H9 (cell line): Measurements from ENCODE around the gene CYTH3. TPM values are rescaled to one million over a fixed set of nuclear protein-coding genes. Genes with fewer than 3 reads are reported as not detected.
A peak's percentile ranks its signal among the peaks of the same experiment; 100 is the strongest.

Experiments used
- DNase-seq: peaks from one replicate; pipeline ENCODE4 v3.0.0-alpha.2; 2017
- H2AFZ ChIP-seq: one replicate; pipeline ENCODE4 v1.6.1; 2013; ENCODE audit warnings: mild to moderate bottlenecking, low read length, control low read depth, moderate library complexity
- H2AK5ac ChIP-seq: 2 replicates; pipeline ENCODE4 v1.6.1; 2013; ENCODE audit warnings: low read length, control low read depth, mixed read lengths; ENCODE audit not compliant: insufficient read length
- H2BK120ac ChIP-seq: one replicate; pipeline ENCODE4 v1.6.1; 2013; ENCODE audit warnings: low read depth, mild to moderate bottlenecking, low read length, control low read depth, inconsistent platforms; ENCODE audit not compliant: poor library complexity, severe bottlenecking
- H2BK12ac ChIP-seq: 2 replicates; pipeline ENCODE4 v1.6.1; 2013; ENCODE audit warnings: low read length, control low read depth, mixed read lengths, low read depth; ENCODE audit not compliant: insufficient read length
- H2BK15ac ChIP-seq: 2 replicates; pipeline ENCODE4 v1.6.1; 2013; ENCODE audit warnings: low read depth, low read length, control low read depth
- H2BK20ac ChIP-seq: one replicate; pipeline ENCODE4 v1.6.1; 2013; ENCODE audit warnings: low read depth, mild to moderate bottlenecking, low read length, control low read depth, inconsistent platforms; ENCODE audit not compliant: poor library complexity, severe bottlenecking
- H2BK5ac ChIP-seq: 2 replicates; pipeline ENCODE4 v1.6.1; 2013; ENCODE audit warnings: low read length, control low read depth, mixed read lengths; ENCODE audit not compliant: insufficient read length
- H3K14ac ChIP-seq: 2 replicates; pipeline ENCODE4 v1.6.1; 2013; ENCODE audit warnings: low read length, control low read depth; ENCODE audit not compliant: insufficient read depth
- H3K18ac ChIP-seq: 2 replicates; pipeline ENCODE4 v1.6.1; 2013; ENCODE audit warnings: low read depth, mild to moderate bottlenecking, mixed read lengths, low read length, control low read depth; ENCODE audit not compliant: insufficient read length
- H3K23ac ChIP-seq: 2 replicates; pipeline ENCODE4 v1.6.1; 2013; ENCODE audit warnings: low read length, control low read depth, mixed read lengths, low read depth; ENCODE audit not compliant: insufficient read length
- H3K23me2 ChIP-seq: 2 replicates; pipeline ENCODE4 v1.6.1; 2013; ENCODE audit warnings: low read depth, mild to moderate bottlenecking, mixed read lengths, low read length, control low read depth; ENCODE audit not compliant: insufficient read length, poor library complexity, severe bottlenecking
- H3K27ac ChIP-seq: 2 replicates; pipeline ENCODE4 v1.5.1; 2013; ENCODE audit warnings: low read length, control low read depth, mixed read lengths, low read depth; ENCODE audit not compliant: insufficient read length
- H3K27me3 ChIP-seq: 2 replicates; pipeline ENCODE4 v1.6.1; 2013; ENCODE audit warnings: low read length, control low read depth, inconsistent platforms; ENCODE audit not compliant: insufficient read depth
- H3K4ac ChIP-seq: 2 replicates; pipeline ENCODE4 v1.6.1; 2013; ENCODE audit warnings: low read depth, mild to moderate bottlenecking, control low read depth, inconsistent platforms, low read length, moderate library complexity
- H3K4me1 ChIP-seq: 2 replicates; pipeline ENCODE4 v1.6.1; 2013; ENCODE audit warnings: low read length, control low read depth, inconsistent platforms; ENCODE audit not compliant: insufficient read depth
- H3K4me2 ChIP-seq: 2 replicates; pipeline ENCODE4 v1.6.1; 2013; ENCODE audit warnings: low read length, control low read depth, mixed read lengths; ENCODE audit not compliant: insufficient read length, insufficient read depth
- H3K56ac ChIP-seq: 2 replicates; pipeline ENCODE4 v1.6.1; 2013; ENCODE audit warnings: low read depth, mild to moderate bottlenecking, mixed read lengths, low read length, control low read depth; ENCODE audit not compliant: insufficient read length
- H3K79me1 ChIP-seq: 2 replicates; pipeline ENCODE4 v1.6.1; 2013; ENCODE audit warnings: low read depth, mild to moderate bottlenecking, moderate library complexity, low read length, control low read depth, inconsistent platforms; ENCODE audit not compliant: insufficient read depth, poor library complexity, severe bottlenecking
- H3K79me2 ChIP-seq: 2 replicates; pipeline ENCODE4 v1.6.1; 2013; ENCODE audit warnings: low read length, control low read depth, inconsistent platforms; ENCODE audit not compliant: insufficient read depth
- H3K9ac ChIP-seq: 2 replicates; pipeline ENCODE4 v1.6.1; 2013; ENCODE audit warnings: low read length, control low read depth, mixed read lengths; ENCODE audit not compliant: insufficient read length; ENCODE audit errors: extremely low read depth
- H3K9me3 ChIP-seq: one replicate; pipeline ENCODE4 v1.6.1; 2013; ENCODE audit warnings: low read depth, low read length, inconsistent platforms; ENCODE audit not compliant: control insufficient read depth
- H3T11ph ChIP-seq: one replicate; pipeline ENCODE4 v1.6.1; 2013; ENCODE audit warnings: mild to moderate bottlenecking, low read length, control low read depth, inconsistent platforms
- H4K20me1 ChIP-seq: one replicate; pipeline ENCODE4 v1.6.1; 2013; ENCODE audit not compliant: control insufficient read depth, insufficient read length, insufficient read depth
- H4K5ac ChIP-seq: 2 replicates; pipeline ENCODE4 v1.6.1; 2013; ENCODE audit warnings: low read depth, mild to moderate bottlenecking, mixed read lengths, low read length, control low read depth; ENCODE audit not compliant: insufficient read length
- H4K8ac ChIP-seq: replicated peaks from 2 replicates; pipeline ENCODE4 v1.6.1; 2013; ENCODE audit warnings: low read length, control low read depth, mixed read lengths, low read depth; ENCODE audit not compliant: insufficient read length
- H4K91ac ChIP-seq: 2 replicates; pipeline ENCODE4 v1.6.1; 2013; ENCODE audit warnings: low read depth, mild to moderate bottlenecking, moderate library complexity, mixed read lengths, low read length, control low read depth; ENCODE audit not compliant: insufficient read length
- H3K27ac Mint-ChIP-seq, 3 experiments: 2 replicates in 2 of 3; 3 replicates in 1 of 3; pipeline ENCODE4 v1.8.0; 2020 to 2021; ENCODE audit warnings: mixed read lengths in 3 of 3, mild to moderate bottlenecking in 1 of 3, moderate library complexity in 1 of 3
- H3K27me3 Mint-ChIP-seq: 2 replicates; pipeline ENCODE4 v1.8.0; 2021; ENCODE audit warnings: low read depth, mild to moderate bottlenecking, moderate library complexity, mixed read lengths
- H3K36me3 Mint-ChIP-seq, 3 experiments: 2 replicates in 2 of 3; 3 replicates in 1 of 3; pipeline ENCODE4 v1.8.0; 2020 to 2021; ENCODE audit warnings: low read depth in 3 of 3, mixed read lengths in 3 of 3; ENCODE audit not compliant: insufficient read depth in 1 of 3
- H3K4me1 Mint-ChIP-seq, 2 experiments: 2 replicates each; pipeline ENCODE4 v1.8.0; 2020; ENCODE audit warnings: mixed read lengths in 2 of 2
- H3K4me3 Mint-ChIP-seq, 2 experiments: 2 replicates in 1 of 2; 3 replicates in 1 of 2; pipeline ENCODE4 v1.8.0; 2020 to 2021; ENCODE audit warnings: mild to moderate bottlenecking in 2 of 2, mixed read lengths in 2 of 2, moderate library complexity in 1 of 2
- H3K9me3 Mint-ChIP-seq, 2 experiments: 2 replicates in 1 of 2; 3 replicates in 1 of 2; pipeline ENCODE4 v1.8.0; 2020; ENCODE audit warnings: mild to moderate bottlenecking in 2 of 2, mixed read lengths in 2 of 2, moderate library complexity in 1 of 2
- CTCF ChIP-seq: fragments of 200-600 bp; sonication (generic); conservative IDR thresholded peaks from 3 replicates; pipeline ENCODE4 v1.8.0; 2021; ENCODE audit warnings: antibody characterized with exemption, mild to moderate bottlenecking
- WGBS: extraction: QIAGEN DNeasy Blood & Tissue Kit; methylation state at CpG from one replicate; pipeline ENCODE4 v1.1.7; 2013; ENCODE audit warnings: missing lambda C conversion rate, low lambda C conversion rate, mixed read lengths; ENCODE audit not compliant: insufficient read length; ENCODE audit errors: extremely low coverage; 5-methylcytosine and 5-hydroxymethylcytosine counted together
- total RNA-seq: library from RNA; stranded (reverse); gene quantifications from 2 replicates; pipeline ENCODE4 v1.2.1, GENCODE V29; 2021

The CYTH3 gene
- total RNA-seq, 1 experiment from 2014 or later, result 12.3 TPM

- no peaks in the 10 kb centered on the region for H3K27me3 ChIP-seq
- no peak overlapping the region for H2AFZ ChIP-seq
- no peak for DNase-seq
- no peak overlapping the region for H2BK120ac ChIP-seq
- H3K4me2 ChIP-seq, result no peak overlapping the region
- H4K5ac ChIP-seq, result no peak overlapping the region
- H3K4me1 Mint-ChIP-seq, result peaks cover 3 to 21% of the 10 kb centered on the region in 2 experiments; a peak in 3 of 4 replicates
- no peaks in the 10 kb centered on the region for H4K20me1 ChIP-seq
- H3K4me3 Mint-ChIP-seq, result no peak overlapping the region
- H3K9me3 ChIP-seq, result no peaks in the 10 kb centered on the region
- H3K23me2 ChIP-seq, result no peaks in the 10 kb centered on the region
- H3K79me2 ChIP-seq, result no peaks in the 10 kb centered on the region
- H3K9ac ChIP-seq, result no peak overlapping the region
- H3K79me1 ChIP-seq, result no peaks in the 10 kb centered on the region
- H4K91ac ChIP-seq, result no peak overlapping the region
- H3K27ac ChIP-seq, result no peak overlapping the region
- H3K56ac ChIP-seq, result no peak overlapping the region
- no peak overlapping the region for H3K18ac ChIP-seq
- H2BK20ac ChIP-seq, result no peak overlapping the region
- H3K9me3 Mint-ChIP-seq, result no peaks in the 10 kb centered on the region
- no peak overlapping the region for H3K4ac ChIP-seq
- no peak for TF ChIP-seq CTCF
- H3K14ac ChIP-seq, result no peak overlapping the region
- H3K23ac ChIP-seq, result no peak overlapping the region
- no peak overlapping the region for H4K8ac ChIP-seq
- H3K4me1 ChIP-seq, result no peaks in the 10 kb centered on the region
- H3K27ac Mint-ChIP-seq, result peak overlapping the region; percentile 48 to 90 (median 52); a peak in 3 of 7 replicates
- H2BK15ac ChIP-seq, result no peak overlapping the region
- no peak overlapping the region for H2BK5ac ChIP-seq
- no peak overlapping the region for H2AK5ac ChIP-seq
- no peak overlapping the region for H3T11ph ChIP-seq
- no peak overlapping the region for H2BK12ac ChIP-seq
- H3K27me3 Mint-ChIP-seq, result no peaks in the 10 kb centered on the region; the same call in none of the 2 replicates
- peaks cover 5 to 22% (median 17%) of the 10 kb centered on the region in 3 experiments; a peak in 6 of 7 replicates for H3K36me3 Mint-ChIP-seq
- no CpG with 5 or more reads among the region's 36 CpGs for WGBS
These were observed 106.7 kb downstream of the CYTH3 start for GRCh38 chr7:6165521-6166320.
